VCaP (cell line): ENCODE results near the gene COL4A2.
A peak's percentile ranks its signal among the peaks of the same experiment; 100 is the strongest.

ENCODE experiments used
- H3K27ac ChIP-seq: fragments of 450-650 bp; 2 replicates; pipeline ENCODE4 v1.5.1; 2017
- TF ChIP-seq, protein P1 (sequence below): fragments of 450-650 bp; conservative IDR thresholded peaks from 2 replicates; pipeline ENCODE4 v1.5.1; 2017; ENCODE audit warnings: mild to moderate bottlenecking, moderate library complexity

COL4A2 gene

DNA sequence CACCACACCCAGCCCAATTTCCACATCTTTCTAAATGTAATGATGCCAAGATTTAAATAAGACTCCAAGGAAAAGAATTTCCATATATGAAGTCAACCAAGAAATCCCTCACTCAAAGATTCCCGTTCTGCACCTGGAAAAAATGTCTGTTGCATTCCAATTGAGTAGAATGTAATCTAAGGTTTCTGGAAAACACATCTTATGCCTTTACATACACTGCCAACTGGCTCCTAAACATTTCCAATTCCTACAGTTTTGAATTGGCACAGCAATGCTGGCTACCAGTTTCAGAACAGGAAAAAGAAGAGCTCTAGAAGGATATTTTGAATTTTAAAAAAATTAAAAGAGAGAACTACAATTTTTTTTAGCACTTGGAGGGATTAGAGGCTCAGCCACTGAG is 43.0 kb downstream of the COL4A2 start:
- TF ChIP-seq, protein P1, sequence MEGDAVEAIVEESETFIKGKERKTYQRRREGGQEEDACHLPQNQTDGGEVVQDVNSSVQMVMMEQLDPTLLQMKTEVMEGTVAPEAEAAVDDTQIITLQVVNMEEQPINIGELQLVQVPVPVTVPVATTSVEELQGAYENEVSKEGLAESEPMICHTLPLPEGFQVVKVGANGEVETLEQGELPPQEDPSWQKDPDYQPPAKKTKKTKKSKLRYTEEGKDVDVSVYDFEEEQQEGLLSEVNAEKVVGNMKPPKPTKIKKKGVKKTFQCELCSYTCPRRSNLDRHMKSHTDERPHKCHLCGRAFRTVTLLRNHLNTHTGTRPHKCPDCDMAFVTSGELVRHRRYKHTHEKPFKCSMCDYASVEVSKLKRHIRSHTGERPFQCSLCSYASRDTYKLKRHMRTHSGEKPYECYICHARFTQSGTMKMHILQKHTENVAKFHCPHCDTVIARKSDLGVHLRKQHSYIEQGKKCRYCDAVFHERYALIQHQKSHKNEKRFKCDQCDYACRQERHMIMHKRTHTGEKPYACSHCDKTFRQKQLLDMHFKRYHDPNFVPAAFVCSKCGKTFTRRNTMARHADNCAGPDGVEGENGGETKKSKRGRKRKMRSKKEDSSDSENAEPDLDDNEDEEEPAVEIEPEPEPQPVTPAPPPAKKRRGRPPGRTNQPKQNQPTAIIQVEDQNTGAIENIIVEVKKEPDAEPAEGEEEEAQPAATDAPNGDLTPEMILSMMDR: no peak
- H3K27ac ChIP-seq: no peak overlapping the region

DNA sequence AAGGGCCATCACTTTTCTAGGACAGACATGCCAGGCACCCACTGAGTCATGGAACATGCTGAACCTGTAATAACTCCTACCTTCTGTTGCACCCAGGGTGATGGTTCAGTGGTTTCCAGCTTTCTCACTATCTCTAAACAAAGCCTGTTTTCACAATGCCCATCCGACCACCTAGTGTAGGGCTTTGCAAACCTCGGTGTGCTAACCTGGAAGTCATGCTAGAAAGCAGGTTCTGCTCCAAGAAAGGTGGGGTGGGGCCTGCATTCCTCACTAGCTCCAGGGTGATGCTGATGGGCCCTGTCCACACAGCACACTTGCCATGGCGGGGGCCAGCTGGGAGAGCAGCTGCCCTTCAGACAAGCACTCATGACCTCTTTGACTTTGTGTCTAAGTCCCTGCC is 43.4 kb downstream of the COL4A2 start:
- TF ChIP-seq, protein P1: no peak
- H3K27ac ChIP-seq: no peak overlapping the region

DNA sequence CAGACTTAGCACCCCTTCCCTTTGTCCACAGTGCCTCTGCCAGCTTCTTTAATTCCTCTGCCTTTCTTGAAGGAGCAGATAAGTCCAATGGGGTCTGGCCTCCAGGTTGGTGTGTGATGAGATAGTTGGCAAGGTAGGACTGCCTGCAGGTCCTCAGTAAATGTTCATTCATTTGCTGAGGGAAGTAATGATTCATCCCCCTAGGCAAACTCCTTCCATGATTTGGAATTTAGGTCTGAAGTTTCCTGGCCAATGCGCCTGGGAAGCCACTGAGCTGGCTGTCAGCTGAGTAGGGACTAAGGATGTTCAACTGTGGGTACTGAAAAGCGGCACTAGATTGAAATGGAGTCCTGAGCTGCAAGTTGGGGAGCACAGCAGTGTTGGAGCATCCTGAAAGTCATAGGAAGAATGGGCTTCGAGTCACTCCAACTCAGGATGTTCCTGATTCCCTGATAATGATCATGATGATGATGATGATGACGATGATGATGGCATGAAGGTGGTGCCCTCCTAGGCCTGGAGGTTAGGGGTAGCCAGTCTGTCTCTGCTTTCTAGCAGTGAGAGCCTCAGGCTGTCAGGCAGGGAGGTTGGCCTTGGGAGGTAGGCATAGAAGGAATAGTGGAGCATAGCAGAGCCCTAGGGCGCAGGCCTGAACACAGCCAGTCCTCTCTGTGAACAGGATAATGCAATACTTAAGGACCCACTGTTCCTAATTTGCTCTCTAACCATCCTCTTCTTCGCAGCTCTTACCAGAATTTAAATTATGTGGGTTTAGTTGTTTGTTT is 44.7 kb downstream of the COL4A2 start:
- TF ChIP-seq, protein P1: no peak
- no peak overlapping the region for H3K27ac ChIP-seq

DNA sequence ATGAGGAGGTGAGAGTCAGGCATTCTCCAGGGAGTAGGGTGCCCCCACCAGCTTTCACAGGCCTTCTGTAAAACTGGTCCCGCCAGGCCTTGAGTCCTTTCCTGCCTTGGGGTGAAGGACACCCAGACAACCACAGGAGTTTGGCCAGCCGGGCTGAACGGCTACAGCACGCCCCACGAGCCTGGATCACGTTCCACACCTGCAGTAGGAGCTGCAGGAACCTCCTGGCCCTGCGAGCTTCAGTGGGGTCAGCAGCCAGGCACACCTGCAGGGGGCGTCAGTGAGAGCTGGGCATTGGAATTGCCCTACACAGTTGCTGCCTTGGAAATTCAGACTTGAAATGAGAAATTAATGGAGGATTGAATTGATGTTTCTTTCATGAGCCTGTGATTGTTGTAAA is 45.7 kb downstream of the COL4A2 start:
- TF ChIP-seq, protein P1: peak; percentile 60
- no peak overlapping the region for H3K27ac ChIP-seq

DNA sequence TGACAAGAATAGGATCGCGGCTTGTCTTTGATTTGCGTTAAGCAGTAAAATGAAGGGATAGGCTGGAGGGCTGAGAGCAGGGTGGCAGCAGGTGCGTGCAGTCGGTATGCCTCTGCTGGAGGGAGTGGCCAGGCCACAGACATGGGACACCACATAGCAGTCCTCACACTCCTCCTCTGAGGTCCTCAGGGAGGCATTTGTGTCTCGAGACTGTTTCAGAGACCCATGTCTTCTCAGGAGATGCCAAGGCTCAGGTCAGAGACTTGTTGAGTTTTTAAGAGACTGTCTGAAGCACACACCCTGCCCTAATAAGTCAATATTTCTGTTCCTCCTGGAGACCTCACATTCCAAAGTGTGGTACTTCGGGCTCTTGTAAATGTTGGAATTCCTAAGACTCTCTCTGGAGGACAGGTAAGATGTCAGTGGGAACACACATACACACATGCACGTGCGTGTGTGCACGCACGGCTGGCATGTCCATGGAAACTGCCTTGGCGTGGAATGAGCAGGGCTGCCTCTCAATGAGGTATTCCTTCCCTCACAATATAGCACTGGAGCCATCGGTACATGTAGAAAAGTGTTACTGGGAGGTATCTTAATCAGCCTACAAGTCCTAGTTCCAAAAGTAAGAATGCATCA is 46.4 kb downstream of the COL4A2 start:
- H3K27ac ChIP-seq: no peak overlapping the region
- TF ChIP-seq, protein P1: no peak

DNA sequence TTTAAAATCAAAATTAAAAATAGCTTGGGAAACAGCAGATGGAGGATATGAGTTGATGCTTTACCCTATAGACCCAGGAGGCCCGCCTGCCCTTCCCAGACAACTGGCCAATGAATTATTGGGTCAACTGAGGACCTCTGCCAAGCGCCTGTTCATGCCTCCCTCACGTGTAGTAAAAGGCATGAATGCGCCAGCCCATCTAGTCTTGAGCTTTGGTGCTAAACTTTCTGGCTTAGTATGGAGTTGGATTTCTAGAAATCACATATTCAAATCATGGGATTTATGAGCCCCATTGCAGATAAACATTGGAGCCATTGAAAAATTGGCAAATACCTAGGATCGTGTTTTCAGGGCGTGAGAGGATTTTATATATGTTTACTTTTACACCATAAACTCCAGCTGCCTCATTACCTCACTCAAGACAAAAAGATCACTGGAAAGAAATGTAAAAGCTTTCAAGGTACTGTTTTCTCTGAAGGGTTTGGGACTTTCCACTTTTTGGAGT is 47.1 kb downstream of the COL4A2 start:
- no peak overlapping the region for H3K27ac ChIP-seq
- TF ChIP-seq, protein P1: no peak

DNA sequence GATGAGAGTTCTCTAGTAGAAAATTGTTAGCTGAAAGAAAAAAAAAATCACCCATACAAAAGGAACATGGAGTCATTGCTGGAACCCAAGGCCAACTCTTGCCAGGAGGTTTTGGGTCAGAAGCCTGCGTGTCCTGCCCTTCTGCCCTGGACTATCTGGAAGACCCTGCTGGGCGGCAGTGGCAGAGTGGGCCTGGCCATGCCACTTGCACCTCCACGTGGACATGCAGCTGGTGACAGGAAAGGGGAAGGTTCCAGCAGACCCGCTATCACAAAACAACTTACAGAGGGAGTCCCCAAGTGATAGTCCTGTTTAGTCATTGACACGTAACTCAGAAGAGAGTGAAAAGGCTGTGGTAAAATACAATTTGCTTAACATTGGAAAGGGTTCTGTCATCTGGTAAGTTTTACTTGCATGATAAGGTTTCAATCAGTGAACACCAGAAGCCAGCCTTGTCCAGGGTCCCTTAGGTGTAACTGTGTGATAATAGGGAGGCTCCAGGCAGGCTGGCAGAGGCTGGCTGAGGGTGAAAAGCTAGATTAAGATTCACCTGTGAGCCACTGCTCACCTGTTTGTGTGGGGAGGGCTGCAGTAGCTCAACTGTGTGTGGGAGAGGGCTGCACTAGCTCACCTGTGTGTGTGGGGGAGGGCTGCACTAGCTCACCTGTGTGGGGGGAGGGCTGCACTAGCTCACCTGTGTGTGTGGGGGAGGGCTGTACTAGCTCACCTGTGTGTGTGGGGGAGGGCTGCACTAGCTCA is 47.8 kb downstream of the COL4A2 start:
- TF ChIP-seq, protein P1: no peak
- no peak overlapping the region for H3K27ac ChIP-seq
